NT2/D1 (cell line): Measurements from ENCODE around the gene STK16.

Experiments
- SUZ12 ChIP-seq: IDR thresholded peaks from 2 replicates; pipeline ENCODE4 v1.6.1; 2011; ENCODE audit not compliant: insufficient read length, insufficient read depth; ENCODE audit errors: extremely low read depth
- ZNF274 ChIP-seq: IDR thresholded peaks from 2 replicates; pipeline ENCODE4 v1.6.1; 2011; ENCODE audit warnings: mild to moderate bottlenecking, low read depth, low read length

DNA sequence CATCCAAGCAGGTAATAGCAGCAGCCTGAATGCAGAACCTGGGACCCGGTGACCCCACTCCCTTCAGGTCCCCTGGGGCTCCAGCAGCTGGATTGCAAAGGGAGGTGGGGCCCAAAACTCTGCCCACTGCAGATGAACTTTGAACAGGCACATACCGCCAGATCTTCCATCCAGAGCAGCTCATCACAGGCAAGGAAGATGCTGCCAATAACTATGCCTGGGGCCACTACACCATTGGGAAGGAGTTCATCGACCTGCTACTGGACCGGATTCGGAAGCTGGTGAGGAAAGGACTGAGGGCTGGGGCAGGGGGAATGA is 24.7 kb downstream of the STK16 start:
- TF ChIP-seq ZNF274 (no peak), SUZ12 (no peak)
